ENCODE results near the gene LRP3. TPM values are rescaled to one million over a fixed set of nuclear protein-coding genes. Genes with fewer than 3 reads are reported as not detected.
"Not testable (repeated sequence)": the region's sequence is repeated elsewhere in the genome, so short reads cannot be mapped to it uniquely, and the experiment has no call there.

The LRP3 gene
- polyA plus RNA-seq, 3 donors = 11.1 to 42.5 (median 32.2) TPM

- 86 to 91% (median 90%) methylated on average over 10 of the region's 10 CpGs for WGBS, 3 donors
- no peak overlapping the region for H3K27ac ChIP-seq (ENCODE audit: low read depth, low read length)
Measured at GRCh38 chr19:33175156-33175782, 18.9 kb upstream of the LRP3 start.

- 9 to 12% (median 11%) methylated on average over 25 of the region's 25 CpGs for WGBS, 3 donors
Measured at GRCh38 chr19:33175886-33176669, 18.1 kb upstream of the LRP3 start.

DNA sequence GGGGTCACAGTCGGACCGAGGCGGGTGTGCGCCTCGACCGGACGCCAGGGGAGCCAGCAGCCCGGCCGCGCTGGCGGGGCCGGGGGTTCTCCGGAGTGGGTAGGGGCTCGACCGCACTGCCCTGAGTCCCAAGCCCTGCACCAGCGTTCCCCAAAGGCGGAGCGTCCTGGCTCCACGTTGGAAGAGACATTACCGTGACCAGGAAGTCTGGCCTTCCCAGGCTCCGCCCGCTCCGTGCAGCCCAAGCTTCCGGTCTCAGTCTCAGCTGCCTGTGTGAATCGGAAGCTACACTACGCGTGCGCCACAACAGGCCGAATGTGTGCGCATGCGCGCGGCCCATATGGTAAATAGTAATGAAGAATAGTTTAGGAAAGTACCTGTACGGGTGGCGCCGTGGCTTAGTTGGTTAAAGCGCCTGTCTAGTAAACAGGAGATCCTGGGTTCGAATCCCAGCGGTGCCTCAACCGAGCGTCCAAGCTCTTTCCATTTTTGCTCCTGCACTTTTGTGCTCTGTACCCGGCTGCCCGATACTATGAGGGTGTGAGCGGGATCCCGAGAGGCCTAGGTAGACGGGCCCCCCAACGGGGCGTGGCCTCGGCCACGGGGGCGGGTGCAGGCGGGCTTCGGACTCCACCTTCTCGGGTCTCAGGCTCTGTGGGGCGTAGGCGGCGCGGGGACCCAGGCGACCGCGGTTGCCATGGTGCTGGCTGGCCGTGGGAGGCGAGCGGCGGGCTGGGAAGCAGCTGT, 17.3 kb upstream of the LRP3 start:
- WGBS, 3 donors = 0 to 1% (median 0%) methylated on average over 61 to 65 of the region's 65 CpGs

More at GRCh38 chr19:33175886-33176669, 18.1 kb upstream of the LRP3 start:
- H3K27ac ChIP-seq (ENCODE audit: low read depth, low read length) = no peak overlapping the region

DNA sequence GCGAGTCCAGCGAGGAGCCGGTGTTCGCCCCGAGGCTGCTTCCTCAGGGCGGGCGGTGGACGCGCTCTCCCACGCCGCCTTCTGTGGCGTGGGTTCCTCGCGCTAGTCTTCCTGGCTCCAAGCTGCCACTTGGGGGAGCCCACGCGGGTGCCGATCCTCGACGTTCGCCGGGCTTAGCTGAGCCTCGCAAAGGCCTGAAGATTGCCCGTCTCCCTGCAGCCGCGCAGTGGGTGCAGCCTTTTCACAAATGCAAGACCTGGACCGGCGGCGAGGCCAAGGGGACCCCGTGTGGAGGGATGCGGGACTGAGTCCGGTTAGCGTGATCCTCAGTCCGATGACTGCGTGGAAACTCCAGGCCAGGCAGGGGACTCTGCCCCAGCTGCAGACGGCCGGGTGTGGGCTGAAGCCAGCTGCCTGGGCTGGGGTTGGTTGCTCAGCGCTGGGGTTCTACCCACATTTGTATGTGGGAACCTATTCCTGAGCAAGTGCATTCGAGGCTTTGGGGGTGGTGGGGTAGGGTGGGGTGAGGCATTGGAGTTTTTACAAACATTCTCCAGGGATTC, 16.6 kb upstream of the LRP3 start:
- no peak overlapping the region for H3K27ac ChIP-seq (ENCODE audit: low read depth, low read length)
- WGBS, 3 donors = 0% methylated on average over 28 to 38 of the region's 38 CpGs

More for the DNA sequence above, 17.3 kb upstream of the LRP3 start:
- no peak overlapping the region for H3K27ac ChIP-seq (ENCODE audit: low read depth, low read length)

GRCh38 chr19:33186431-33187182, 7.5 kb upstream of the LRP3 start:
- H3K27ac ChIP-seq (ENCODE audit: low read depth, low read length) = no peak overlapping the region
- WGBS, 3 donors = 41 to 66% (median 55%) methylated on average over 11 of the region's 11 CpGs

GRCh38 chr19:33187183-33187540, 7.0 kb upstream of the LRP3 start:
- WGBS, 3 donors = 47 to 74% (median 61%) methylated on average over 8 of the region's 8 CpGs
- no peak overlapping the region for H3K27ac ChIP-seq (ENCODE audit: low read depth, low read length)

DNA sequence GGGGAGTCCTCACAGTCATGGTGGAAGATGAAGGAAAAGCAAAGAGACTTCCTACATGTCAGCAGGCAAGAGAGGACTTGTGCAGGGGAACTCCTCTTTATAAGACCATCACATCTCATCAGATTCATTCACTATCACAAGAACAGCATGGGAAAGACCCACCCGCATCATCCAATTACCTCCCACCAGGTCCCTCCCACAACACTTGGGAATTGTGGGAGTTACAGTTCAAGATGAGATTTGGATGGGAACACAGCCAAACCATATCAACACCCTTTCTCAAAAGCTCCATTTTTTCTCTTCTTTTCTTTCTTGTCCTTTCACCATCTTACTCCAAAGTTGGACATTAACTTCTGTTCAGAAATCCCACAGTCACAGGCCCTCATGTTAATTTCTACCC, 4.7 kb upstream of the LRP3 start:
- H3K27ac ChIP-seq (ENCODE audit: low read depth, low read length) = no peak overlapping the region
- WGBS, 3 donors = 0% methylated on average over 1 of the region's 1 CpG

DNA sequence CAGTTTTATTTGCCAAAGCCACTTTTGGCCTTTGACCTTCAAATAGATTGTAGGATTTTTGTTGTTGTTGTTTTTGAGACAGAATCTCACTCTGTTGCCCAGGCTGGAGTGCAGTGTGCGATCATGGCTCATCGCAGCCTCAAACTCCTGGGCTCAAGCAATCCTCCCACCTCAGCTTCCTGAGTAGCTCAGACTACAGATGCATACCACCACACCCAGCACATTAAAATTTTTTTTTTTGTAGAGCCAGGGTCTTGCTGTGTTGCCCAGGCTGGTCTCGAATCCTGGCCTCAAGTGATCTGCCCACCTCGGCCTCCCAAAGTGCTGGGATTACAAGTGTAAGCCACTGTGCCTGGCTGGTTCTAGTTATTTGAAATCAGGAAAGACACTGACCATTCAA, 3.0 kb upstream of the LRP3 start:
- H3K27ac ChIP-seq (ENCODE audit: low read depth, low read length) = not testable (repeated sequence)
- WGBS, 3 donors = 85 to 92% (median 92%) methylated on average over 4 of the region's 4 CpGs

DNA sequence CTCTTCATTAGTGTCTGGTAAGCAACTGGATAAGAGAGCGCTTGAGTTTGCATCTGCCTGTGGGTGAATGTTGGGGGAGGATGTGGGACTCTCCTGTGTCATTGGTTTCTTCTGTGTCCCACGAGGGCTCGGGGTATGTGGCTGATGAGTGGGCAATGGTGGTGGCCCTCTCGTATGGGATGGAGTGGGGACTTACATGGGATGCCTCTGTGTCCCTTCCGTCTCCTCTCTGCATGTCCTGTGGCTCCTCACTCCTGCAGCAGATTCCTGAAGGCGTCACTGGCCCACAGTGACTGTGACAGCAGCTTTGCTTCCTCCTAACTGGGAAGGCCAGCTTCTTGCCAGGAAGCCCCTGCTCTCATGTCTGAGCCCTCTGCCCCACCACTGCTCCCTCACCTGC, 2.6 kb upstream of the LRP3 start:
- 86 to 94% (median 89%) methylated on average over 6 of the region's 6 CpGs for WGBS, 3 donors
- H3K27ac ChIP-seq (ENCODE audit: low read depth, low read length) = no peak overlapping the region

DNA sequence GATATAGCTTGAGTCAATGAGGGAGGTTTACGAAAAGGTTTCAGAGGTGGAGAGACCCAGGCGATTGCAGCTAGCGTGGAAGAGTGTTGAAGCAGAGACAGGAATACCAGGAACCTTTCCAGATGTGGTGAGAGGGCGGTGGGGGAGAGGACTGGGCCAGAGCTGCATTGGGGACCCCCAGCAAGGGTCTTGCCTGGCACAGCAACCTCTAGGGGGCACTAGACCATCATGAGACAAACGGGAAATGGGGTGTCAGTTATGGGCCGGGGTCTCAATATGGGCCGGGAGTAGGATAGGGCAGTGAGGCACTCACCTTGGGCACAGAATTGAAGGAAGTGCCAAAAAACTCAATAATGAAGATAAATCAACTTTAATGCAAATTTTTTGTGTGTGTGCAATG, 2.1 kb upstream of the LRP3 start:
- no peak overlapping the region for H3K27ac ChIP-seq (ENCODE audit: low read depth, low read length)
- WGBS, 3 donors = 65 to 76% (median 73%) methylated on average over 7 of the region's 7 CpGs

DNA sequence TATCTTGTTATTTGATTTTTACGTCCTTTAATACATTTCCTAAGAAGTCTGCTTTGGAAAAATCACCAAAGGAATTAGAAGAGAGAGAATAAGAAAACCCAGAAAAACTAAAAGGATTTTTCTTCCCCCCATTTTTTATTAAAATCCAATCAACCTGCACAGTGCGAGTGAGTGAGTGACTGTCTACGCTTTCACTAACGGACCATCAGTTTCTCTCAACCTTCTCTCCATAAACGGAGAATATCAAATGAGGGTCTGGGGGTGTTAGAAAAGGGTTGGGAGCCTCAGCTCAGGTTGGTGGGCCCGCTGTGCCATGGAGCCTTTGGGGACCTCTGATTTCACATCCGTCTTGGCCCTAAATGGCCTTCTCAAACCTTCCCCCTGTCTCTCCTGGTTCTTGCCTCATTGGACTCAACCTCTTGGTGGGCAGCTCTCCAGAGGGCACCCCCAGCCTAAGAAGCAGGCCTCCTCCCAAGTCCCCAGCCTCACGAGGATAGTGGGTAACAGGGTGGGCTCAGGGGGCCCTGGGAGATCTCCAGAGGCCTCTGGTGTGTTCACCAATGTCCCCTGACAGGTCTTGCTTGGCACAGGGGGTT, 763 bp upstream of the LRP3 start:
- no peak overlapping the region for H3K27ac ChIP-seq (ENCODE audit: low read depth, low read length)
- WGBS, 3 donors = 76 to 87% (median 82%) methylated on average over 8 of the region's 8 CpGs

- WGBS, 3 donors = 0 to 1% (median 0%) methylated on average over 17 to 57 of the region's 57 CpGs
- no peak overlapping the region for H3K27ac ChIP-seq (ENCODE audit: low read depth, low read length)
Measured at GRCh38 chr19:33194532-33194885, 379 bp downstream of the LRP3 start.

GRCh38 chr19:33194886-33195644, 935 bp downstream of the LRP3 start:
- H3K27ac ChIP-seq (ENCODE audit: low read depth, low read length) = no peak overlapping the region
- 0 to 2% (median 1%) methylated on average over 27 to 49 of the region's 49 CpGs for WGBS, 3 donors

DNA sequence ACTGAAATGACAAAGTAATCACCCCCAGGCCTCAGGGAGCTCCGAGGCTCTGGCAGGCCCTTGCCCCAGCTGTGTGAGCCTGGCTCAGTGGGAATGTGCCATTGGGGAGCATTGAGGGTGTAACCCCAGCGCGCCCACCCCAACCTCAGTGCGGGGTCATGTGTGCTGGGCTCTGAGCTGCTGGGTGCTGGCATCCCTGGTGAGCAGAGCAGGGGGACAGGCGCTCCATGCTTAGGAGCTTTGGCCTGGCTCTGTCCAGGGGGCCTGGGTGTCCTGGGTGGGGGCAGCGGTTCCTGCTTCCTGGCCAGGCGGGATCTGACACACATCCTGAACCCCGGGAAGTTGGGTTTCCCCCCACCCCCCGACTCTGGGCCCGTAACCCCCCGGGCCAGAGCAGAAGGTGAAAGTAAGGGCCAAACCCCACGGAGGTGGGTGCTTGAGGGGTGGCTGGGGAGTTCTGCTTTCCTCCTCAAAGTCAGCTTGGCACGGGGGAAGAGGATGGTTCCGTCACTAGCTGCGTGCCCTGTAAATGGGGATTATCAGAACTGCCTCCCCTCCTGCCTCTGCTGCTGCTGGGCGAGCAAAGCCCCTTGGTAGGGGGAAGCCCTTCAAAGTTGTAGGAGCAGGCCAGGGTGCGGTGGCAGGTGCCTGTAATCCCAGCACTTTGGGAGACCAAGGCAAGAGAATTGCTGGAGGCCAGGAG, 1.7 kb downstream of the LRP3 start:
- H3K27ac ChIP-seq (ENCODE audit: low read depth, low read length) = no peak overlapping the region
- 60 to 71% (median 61%) methylated on average over 17 of the region's 17 CpGs for WGBS, 3 donors

- 92 to 95% (median 93%) methylated on average over 10 of the region's 10 CpGs for WGBS, 3 donors
- H3K27ac ChIP-seq (ENCODE audit: low read depth, low read length) = no peak overlapping the region
Measured at GRCh38 chr19:33196446-33197193, 2.5 kb downstream of the LRP3 start.

- no peak overlapping the region for H3K27ac ChIP-seq (ENCODE audit: low read depth, low read length)
- WGBS, 3 donors = 90 to 91% (median 91%) methylated on average over 10 to 11 of the region's 11 CpGs
Measured at GRCh38 chr19:33197591-33198000, 3.5 kb downstream of the LRP3 start.

Data from adipose tissue (tissue), 3 donors.